HG02885 (cell line): ENCODE measurements around the gene JUNB.

ENCODE experiments used
- ATAC-seq: cut with Tn5 transposase; IDR thresholded peaks from one replicate; pipeline ENCODE4 v1.9.1; 2021; ENCODE audit warnings: mild to moderate bottlenecking; ENCODE audit not compliant: unreplicated experiment, poor library complexity

JUNB gene

DNA sequence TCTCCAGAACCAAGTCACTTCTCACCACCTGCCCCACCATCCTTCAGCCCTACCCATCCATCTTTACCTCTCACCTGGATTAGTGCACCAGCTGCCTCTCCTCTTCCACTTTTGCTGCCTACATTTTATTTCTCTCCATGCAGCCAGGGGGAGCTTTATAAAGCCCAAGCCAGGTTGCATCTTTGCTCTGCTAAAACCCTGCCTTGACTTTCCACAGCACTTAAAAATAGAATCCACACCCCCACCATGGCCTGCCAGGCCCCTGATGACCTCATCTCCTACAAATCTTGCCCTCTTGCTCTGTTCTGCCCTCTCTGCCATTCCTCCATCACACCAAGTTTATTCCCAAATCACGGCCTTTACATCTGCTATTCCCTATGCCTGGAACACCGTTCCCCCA is 17.7 kb upstream of the JUNB start:
- ATAC-seq = no peak

DNA sequence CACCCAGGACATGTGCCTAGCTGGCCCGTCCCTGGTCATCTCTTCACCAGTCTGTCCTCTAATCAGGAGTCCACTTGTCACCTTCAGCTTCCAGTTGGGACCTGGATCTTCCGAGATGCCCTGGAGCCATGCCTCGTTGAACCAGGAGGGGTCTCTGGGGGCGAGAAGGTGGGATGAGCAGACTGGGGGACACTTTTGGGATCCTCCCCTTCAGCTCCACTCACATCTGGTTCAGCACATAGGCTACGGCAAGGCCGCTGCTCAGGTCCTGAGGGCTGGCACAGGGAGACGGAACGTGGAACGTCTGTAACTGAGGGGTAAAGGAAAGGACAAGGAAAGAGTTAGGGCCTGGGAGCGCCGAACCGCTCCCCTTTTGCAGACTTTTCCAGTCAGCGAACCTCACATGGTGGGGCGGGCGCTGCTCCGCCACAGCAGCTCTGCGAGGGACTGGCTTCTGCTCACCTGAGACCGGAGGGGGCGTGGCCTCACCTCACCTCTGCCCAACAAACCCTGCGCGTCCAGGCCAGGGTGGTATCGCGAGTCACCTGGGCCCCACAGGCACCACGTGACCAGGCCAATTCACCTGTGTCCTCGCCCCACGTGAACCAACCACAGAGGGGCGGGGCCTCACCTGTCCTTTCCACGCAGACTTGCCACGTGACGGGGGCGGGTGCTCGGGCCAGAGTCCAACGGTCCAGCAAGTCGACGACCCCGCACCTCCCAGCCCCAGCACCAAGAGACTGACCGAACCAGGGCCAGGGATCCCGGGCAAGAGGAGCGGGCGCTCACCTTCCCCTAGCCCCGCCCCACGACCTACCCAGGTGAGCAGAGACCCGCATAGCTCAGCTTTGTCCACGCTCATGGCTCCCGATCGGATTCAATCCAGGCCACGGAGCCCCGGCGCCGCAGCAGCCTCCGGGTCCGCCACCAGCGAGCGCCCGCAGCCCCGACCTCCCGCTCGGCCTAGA is 16.4 kb upstream of the JUNB start, which contains the start of gene HOOK2:
HOOK2 (minus strand) TSS at position 965 of the 968 bp plus-strand sequence; CDS start at position 862, 103 bp downstream.
- ATAC-seq = peak; percentile 8

- ATAC-seq = peak; percentile 37
Measured at GRCh38 chr19:12777217-12778016, 13.9 kb upstream of the JUNB start.

- no peak for ATAC-seq
Measured at GRCh38 chr19:12778017-12778904, 13.0 kb upstream of the JUNB start.

GRCh38 chr19:12778905-12779161 is 12.5 kb upstream of the JUNB start:
- no peak for ATAC-seq

- ATAC-seq = no peak
Measured at GRCh38 chr19:12779162-12779993, 11.9 kb upstream of the JUNB start.

- ATAC-seq = no peak
Measured at GRCh38 chr19:12782174-12782423, 9.2 kb upstream of the JUNB start.

- peak; percentile 51 for ATAC-seq
Measured at GRCh38 chr19:12782424-12783290, 8.6 kb upstream of the JUNB start.

- ATAC-seq = no peak
Measured at GRCh38 chr19:12783291-12783848, 7.9 kb upstream of the JUNB start.

GRCh38 chr19:12783849-12784393 is 7.4 kb upstream of the JUNB start:
- no peak for ATAC-seq

DNA sequence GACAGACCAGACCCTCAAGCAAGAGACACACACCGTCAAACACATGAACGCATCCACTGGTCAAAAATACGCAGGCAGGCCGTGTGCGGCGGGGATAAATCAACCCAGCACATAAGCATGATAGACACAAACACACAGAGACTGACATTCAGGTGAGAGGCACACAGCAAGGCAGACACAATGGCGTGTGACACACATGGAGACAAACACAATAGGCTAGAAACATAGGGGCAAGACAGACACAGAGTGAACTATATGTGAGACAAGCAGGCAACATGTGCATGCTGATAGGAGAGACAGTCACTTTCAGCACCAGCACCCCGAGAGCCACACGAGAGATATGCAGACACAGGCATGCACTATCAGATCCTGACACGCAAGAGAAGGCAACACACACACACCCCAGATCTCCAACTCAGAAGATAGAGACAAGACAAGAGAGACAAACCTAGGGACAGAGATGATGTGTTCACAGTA is 6.9 kb upstream of the JUNB start:
- no peak for ATAC-seq

GRCh38 chr19:12784871-12785430 is 6.3 kb upstream of the JUNB start:
- ATAC-seq = no peak

- no peak for ATAC-seq
Measured at GRCh38 chr19:12785431-12786031, 5.8 kb upstream of the JUNB start.

- no peak for ATAC-seq
Measured at GRCh38 chr19:12786141-12786870, 5.0 kb upstream of the JUNB start.

DNA sequence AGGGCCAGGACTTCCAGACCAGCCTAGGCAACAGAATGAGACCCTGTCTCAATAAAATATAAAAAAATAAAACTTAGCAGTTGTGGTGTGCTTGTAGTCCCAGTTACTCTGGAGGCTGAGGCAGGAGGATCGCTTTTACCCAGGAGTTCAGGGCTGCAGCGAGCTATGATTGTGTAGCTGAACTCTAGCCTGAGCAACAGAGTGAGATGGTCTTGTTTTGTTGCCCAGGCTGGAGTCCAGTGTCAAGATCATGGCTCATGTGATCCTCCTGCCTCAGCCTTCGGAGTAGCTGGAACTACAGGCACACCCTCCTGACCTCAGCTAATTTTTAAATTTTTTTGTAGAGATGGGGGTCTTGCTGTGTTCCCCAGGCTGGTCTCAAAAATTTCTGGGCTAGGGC is 4.3 kb upstream of the JUNB start:
- no peak for ATAC-seq

DNA sequence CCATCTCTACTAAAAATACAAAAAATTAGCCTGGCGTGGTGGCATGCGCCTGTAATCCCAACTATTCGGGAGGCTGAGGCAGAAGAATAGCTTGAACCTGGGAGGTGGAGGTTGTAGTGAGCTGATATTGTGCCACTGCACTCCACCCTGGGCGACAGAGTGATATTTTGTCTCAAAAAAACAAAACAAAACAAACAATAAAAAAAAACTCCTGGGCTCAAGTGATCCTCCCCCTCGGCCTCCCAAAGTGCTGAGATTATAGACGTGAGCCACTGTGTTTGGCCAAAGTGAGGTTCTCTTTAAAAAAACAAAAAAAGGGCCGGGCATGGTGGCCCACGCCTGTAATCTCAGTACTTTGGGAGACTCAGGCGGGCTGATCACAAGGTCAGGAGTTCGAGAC is 3.8 kb upstream of the JUNB start:
- no peak for ATAC-seq
